LHCN-M2 (cell line): ENCODE measurements around the gene FRAS1. TPM values are rescaled to one million over a fixed set of nuclear protein-coding genes. Genes with fewer than 3 reads are reported as not detected.
"Not testable (repeated sequence)": the region's sequence is repeated elsewhere in the genome, so short reads cannot be mapped to it uniquely, and the experiment has no call there.

ENCODE experiments used
- DNase-seq: peaks from one replicate; pipeline ENCODE4 v3.0.0-alpha.2; 2012; ENCODE audit warnings: low read depth
- polyA plus RNA-seq: library from polyadenylated mRNA; unstranded; fragments of >200 nt; gene quantifications from one replicate; pipeline ENCODE4 v1.2.1, GENCODE V29; 2012; ENCODE audit warnings: missing spikeins
- total RNA-seq: library from RNA; depleted of rRNA; stranded (reverse); fragments of >200 nt; gene quantifications from 2 replicates; pipeline ENCODE4 v1.2.3, GENCODE V29; 2014; rRNA removed

The FRAS1 gene
- total RNA-seq, result 1.9 and 3.0 TPM in 2 replicates
- 4.8 TPM for polyA plus RNA-seq

DNA sequence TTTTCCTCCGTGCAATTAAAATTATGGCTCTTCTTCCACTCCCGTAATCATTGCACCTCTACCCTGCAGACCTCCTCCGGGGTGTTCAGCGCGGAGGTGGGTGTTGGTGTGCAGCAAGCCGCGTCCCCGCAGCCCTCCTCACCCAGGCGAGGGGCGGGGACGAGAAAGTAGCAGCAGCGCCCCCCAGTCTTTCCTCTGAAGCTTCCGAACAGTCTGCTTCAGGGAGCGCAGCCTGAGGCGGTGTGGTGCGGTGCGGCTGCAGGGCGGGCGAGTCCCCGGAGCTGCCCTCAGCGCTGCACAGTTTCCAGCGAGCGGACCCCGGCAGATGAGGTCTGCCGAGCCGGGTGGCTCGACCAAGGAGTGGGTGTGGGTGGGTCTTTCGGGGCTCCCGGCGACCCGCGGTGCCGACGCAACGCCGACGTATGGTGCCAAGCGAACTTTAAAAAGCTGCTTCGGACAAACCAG is at the start of gene FRAS1:
Gene FRAS1, plus strand, starts transcription at position 189 of the 465 bp plus-strand sequence. CDS start 687 bp downstream, outside the sequence.
- peak; percentile 35 for DNase-seq

DNA sequence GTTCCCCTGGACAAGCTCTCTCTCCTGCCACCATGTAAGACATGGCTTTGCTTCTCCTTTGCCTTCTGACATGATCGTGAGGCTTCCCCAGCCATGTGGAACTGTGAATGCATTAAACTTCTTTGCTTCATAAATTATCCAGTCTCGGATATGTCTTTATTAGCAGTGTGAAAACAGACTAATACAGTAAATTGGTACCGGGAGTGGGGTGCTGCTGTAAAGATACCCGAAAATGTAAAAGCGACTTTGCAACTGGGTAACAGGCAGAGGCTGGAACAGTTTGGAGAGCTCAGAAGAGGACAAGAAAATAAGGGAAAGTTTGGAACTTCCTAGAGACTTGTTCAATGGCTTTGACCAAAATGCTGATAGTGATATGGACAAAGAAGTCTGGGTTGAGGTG is 46.1 kb upstream of the FRAS1 start:
- not testable (repeated sequence) for DNase-seq

DNA sequence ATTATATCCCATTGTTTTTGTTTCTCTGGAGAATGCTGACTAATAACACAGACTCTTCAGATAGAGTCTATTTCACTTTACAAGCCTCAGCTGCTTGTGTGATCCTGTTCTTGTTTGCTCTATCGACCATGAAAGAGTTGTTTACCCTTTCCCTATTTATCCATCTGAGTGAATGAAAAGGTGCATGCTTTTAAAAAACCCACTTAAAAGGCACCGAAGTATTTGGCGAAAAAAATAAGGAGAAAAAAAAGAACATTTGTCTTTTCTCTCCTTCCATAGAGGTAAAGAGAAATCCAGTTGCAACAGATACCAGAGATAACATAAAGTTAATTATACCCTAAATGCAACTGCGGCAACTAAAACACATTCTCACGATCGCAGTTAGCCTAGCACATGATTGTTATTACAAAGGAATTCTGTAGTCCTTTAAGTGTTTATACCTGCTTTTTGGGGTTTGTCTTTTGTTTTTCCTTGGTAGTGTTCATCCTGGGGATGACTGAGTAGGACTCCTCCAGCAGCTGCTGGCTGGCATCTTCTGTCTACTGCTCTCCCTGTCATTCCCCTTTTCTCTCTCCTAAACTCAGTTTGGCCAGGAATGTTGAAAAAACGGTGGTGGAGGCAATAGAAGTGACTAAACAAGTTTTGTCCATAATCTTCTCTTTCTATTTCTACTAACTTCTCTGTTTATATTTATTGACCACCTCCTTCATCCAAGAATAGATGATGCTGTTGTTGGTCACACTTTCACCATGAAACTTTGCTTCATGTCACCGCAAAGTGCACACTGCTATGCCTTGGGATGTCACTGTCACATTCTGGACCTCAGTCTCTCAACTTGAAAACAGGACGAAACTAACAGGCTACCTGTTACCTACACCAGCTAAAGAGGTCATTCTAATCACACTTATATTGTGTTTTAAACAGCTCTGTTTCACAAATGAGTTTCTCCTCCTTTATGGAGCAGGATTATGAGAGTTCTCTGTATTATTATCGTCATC is 41.9 kb upstream of the FRAS1 start:
- DNase-seq, result peak; percentile 49

- DNase-seq, result no peak
These were observed 38.7 kb upstream of the FRAS1 start for GRCh38 chr4:78018271-78019049.

DNA sequence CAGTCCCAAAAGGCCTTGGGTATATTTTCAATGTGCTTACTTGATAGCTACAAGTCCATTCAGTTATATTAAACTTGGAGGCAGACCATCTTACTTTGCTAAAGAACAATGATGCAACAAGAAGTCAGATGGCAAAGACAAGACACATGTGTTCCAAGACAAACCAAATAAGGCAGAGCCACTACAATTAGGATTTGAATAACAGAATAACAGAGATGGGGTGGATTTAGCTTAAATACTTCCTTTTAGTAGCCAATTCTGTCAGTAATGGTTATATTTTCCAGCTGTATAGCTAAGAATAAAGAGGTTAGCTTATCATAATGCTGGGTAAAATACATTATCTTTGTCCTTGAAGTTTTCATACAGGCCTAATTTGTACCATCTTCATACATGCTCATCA is 37.7 kb upstream of the FRAS1 start:
- no peak for DNase-seq

GRCh38 chr4:78020677-78021076 is 36.4 kb upstream of the FRAS1 start:
- no peak for DNase-seq

- no peak for DNase-seq
These were observed 34.6 kb upstream of the FRAS1 start for GRCh38 chr4:78022517-78022916.

DNA sequence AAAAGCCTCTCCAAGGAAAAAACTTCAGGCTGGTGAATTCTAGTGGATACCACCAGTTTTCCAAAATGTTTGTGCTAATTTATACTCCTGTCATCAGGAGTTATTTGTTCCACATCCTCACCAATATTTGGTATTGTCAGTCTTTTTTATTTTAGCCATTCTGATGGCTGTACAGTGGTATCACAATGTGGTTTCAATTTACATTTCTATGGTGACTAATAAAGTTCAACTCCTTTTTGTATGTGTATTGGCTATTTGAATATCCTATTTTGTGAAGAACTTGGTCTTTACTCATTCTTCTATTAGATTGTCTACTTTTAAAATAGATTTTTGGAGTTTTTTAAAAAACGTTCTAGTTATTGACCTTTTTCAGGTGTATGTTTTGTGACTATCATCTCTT is 33.0 kb upstream of the FRAS1 start:
- no peak for DNase-seq

- DNase-seq, result no peak
These were observed 32.5 kb upstream of the FRAS1 start for GRCh38 chr4:78024576-78025091.

- no peak for DNase-seq
These were observed 25.6 kb upstream of the FRAS1 start for GRCh38 chr4:78031417-78031950.

GRCh38 chr4:78032446-78032845 is 24.7 kb upstream of the FRAS1 start:
- DNase-seq, result no peak

DNA sequence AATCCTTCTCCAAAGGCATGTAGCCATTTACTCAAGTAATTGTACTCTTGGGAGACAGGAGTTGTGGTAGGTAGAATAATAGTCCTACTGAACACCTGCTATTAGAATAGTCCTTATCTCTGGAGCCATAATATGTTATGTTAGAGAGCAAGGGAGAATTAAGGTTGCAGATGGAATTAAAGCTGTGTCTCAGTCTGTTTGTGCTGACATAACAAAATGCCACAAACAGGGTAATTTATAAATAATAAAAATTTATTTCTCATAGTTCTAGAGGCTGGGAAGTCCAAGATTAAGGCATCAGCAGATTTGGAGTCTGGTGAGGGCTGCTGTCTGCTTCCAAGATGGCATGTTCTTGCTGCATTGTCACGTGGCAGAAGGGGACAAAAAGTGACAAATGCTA is 24.2 kb upstream of the FRAS1 start:
- DNase-seq, result no peak

- no peak for DNase-seq
These were observed 23.3 kb upstream of the FRAS1 start for GRCh38 chr4:78033861-78034260.

DNA sequence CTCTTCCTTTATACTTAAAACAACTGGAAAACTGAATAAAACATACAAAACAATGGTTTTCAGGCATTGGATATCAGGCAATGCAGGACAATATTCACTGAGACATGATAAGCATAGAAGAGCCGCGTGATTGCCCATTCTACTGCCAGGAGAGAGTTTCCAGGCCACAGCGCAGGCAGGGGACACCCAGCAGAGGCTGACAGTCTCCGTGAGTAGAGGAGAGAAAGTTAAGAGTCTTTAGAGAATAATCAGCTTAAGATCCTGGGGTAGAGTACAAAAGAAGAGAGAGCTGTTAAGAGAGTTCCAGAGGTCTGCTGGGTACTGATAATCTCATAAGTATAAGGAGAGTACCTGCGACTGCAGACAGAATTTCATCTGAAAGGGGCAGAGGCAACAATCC is 18.4 kb upstream of the FRAS1 start:
- no peak for DNase-seq

DNA sequence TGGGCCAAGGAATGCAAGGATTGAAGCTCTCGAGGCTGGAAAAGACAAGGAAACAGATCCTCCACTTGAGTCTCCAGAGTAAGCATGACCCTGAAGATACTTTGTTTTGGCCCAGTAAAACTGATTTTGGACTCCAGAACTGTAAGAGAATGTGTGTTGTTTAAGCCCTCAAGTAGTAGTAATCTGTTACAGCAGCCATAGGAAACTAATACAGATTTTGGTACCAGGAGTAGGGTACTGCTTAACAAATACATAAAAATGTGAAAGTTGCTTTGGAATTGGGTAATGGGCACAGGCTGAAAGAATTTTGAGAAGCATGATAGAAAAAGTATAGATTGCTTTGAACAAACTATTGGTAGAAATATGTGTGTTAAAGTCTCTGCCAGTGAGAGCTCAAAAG is 17.4 kb upstream of the FRAS1 start:
- no peak for DNase-seq

- DNase-seq, result peak; percentile 34
These were observed 16.7 kb upstream of the FRAS1 start for GRCh38 chr4:78040431-78040830.

GRCh38 chr4:78047366-78047765 is 9.8 kb upstream of the FRAS1 start:
- DNase-seq, result peak; percentile 26

DNA sequence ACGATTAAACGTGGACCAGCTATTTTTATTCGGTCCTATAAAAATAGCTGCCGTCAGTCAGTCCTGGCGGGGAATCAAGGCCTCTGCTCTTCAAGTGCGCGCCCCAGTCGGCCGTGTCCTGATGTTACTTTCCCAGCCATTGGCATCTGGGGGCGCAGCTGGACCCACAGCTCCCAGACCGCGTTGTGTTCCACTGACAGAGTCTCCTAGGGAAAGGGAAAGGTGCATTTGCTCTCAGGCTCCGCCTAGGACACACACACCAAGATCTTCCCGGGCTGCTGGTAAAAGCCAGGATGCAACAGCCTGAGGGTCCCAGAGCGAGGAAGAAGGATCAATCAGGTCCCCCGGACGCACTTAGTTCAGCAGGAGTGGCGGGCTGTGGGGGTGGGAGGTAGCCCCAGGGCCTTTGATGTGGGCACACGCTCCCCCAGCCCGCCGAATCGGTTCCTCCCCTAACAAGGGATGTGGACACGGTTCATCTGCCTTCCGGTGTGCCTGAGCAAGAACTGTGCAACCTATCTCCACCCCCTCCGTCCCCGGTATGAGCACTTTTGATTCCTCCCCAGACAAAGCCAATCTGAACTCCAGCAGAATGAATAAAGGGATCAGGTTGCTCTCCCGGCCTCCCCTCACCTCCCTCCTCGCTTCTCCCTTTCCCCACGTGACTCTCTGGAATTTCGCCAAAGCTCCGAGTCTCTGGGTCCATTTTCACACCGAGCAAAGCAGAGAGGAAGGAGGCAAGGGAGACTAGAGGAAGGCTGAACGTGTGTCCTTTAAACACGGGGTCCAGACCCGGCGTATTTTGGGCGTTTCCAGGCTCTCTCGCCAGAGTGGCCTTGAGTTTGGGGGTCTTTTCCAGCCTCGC is 626 bp upstream of the FRAS1 start:
- DNase-seq, result peak; percentile 85

GRCh38 chr4:78057600-78058550 is 752 bp downstream of the FRAS1 start:
- DNase-seq, result peak; percentile 41
